HEK293T (cell line): ENCODE data around the gene PDE4B.

Source experiments
- BHLHE40 ChIP-seq: fragments of 450-650 bp; IDR thresholded peaks from 2 replicates; pipeline ENCODE4 v1.6.1; 2016; ENCODE audit warnings: mild to moderate bottlenecking, moderate library complexity, borderline replicate concordance
- FOXA1 ChIP-seq: fragments of 450-650 bp; IDR thresholded peaks from 2 replicates; pipeline ENCODE4 v1.6.1; 2016; ENCODE audit warnings: mild to moderate bottlenecking
- HDGF ChIP-seq: fragments of 450-650 bp; IDR thresholded peaks from 2 replicates; pipeline ENCODE4 v1.6.1; 2017; ENCODE audit warnings: antibody characterized with exemption, borderline replicate concordance
- L3MBTL2 ChIP-seq: fragments of 450-650 bp; conservative IDR thresholded peaks from 2 replicates; pipeline ENCODE4 v1.6.1; 2016; ENCODE audit warnings: mild to moderate bottlenecking
- SP1 ChIP-seq: fragments of 450-650 bp; IDR thresholded peaks from 2 replicates; pipeline ENCODE4 v1.6.1; 2017
- SUZ12 ChIP-seq: fragments of 450-650 bp; IDR thresholded peaks from 2 replicates; pipeline ENCODE4 v1.6.1; 2016; ENCODE audit warnings: mild to moderate bottlenecking
- TARDBP ChIP-seq: fragments of 450-650 bp; IDR thresholded peaks from 2 replicates; pipeline ENCODE4 v1.6.1; 2016
- ZNF384 ChIP-seq: fragments of 450-650 bp; IDR thresholded peaks from 2 replicates; pipeline ENCODE4 v1.6.1; 2016

- TF ChIP-seq ZNF384 (no peak), SP1 (no peak), FOXA1 (no peak), TARDBP (no peak), BHLHE40 (no peak), L3MBTL2 (no peak), HDGF (no peak), SUZ12 (no peak)
Observed at GRCh38 chr1:66050633-66051032, 257.9 kb downstream of the PDE4B start.
